ENCODE results near the gene CPT2. TPM values are rescaled to one million over a fixed set of nuclear protein-coding genes. Genes with fewer than 3 reads are reported as not detected.

CPT2 gene
- total RNA-seq, 4 donors from 2014 or later: 20.0 to 37.3 (median 27.1) TPM

DNA sequence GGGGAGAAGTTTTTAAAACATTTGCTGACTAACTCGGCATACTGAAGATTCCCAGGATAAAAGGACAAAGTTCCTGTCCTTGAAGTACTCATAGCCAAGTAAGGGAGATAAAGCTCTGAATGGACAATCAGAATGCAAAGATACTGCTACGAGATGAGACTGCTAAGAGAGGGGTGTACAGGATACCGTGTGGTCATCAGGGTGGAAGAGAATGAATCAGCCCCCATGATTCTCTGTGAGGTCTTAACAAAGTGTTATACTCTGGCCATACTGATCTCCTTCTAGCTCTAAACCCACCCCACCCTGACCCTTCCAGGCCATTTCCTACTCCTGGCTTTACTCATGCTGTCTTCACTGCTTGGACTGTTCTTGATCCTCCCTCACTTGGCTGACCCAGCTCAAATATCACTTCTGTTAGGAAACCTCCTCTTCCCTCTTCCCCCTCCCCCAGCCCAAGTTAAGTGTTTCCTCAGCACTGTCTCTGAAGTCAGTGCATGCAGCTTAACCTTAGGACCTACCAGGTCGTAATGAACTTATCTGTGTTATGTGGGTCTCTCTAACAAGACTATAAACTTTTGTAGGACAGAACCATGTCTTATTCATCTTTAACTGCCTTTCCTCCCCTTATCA lies 57.5 kb downstream of the CPT2 start:
- TF ChIP-seq POLR2A (IDR thresholded peaks at IDR 0.05) (no peak), CTCF (IDR thresholded peaks at IDR 0.05) (no peak)
- Histone ChIP-seq H3K27me3 (no peaks in the 10 kb centered on the region), H3K36me3 (peaks cover 0 to 50% (median 8%) of the 10 kb centered on the region in 3 donors), H3K27ac (no peak overlapping the region), H3K9me3 (no peaks in the 10 kb centered on the region), H3K4me1 (no peaks in the 10 kb centered on the region), H3K4me3 (no peak overlapping the region)
- intact Hi-C loops (cut with DNase I): no loop called here
- no peak for DNase-seq
- WGBS, 2 donors: 92 to 94% methylated on average over 4 of the region's 4 CpGs

- Histone ChIP-seq H3K4me3 (no peak overlapping the region), H3K9me3 (no peaks in the 10 kb centered on the region), H3K27ac (no peak overlapping the region), H3K36me3 (peaks cover 0 to 50% (median 8%) of the 10 kb centered on the region in 3 donors), H3K4me1 (no peaks in the 10 kb centered on the region), H3K27me3 (no peaks in the 10 kb centered on the region)
- intact Hi-C loops (cut with DNase I): no loop called here
- DNase-seq: no peak
- TF ChIP-seq POLR2A (IDR thresholded peaks at IDR 0.05) (no peak), CTCF (IDR thresholded peaks at IDR 0.05) (no peak)
- WGBS, 2 donors: 95 to 97% methylated on average over 4 of the region's 4 CpGs
These were observed 58.4 kb downstream of the CPT2 start for GRCh38 chr1:53255031-53255430.

GRCh38 chr1:53256511-53257453 lies 60.2 kb downstream of the CPT2 start:
- Histone ChIP-seq H3K36me3 (peaks cover 0 to 59% (median 9%) of the 10 kb centered on the region in 3 donors), H3K4me1 (no peaks in the 10 kb centered on the region), H3K4me3 (no peak overlapping the region), H3K27me3 (no peaks in the 10 kb centered on the region), H3K9me3 (no peaks in the 10 kb centered on the region), H3K27ac (no peak overlapping the region)
- intact Hi-C loops (cut with DNase I): no loop called here
- TF ChIP-seq POLR2A (IDR thresholded peaks at IDR 0.05): no peak
- TF ChIP-seq CTCF (IDR thresholded peaks at IDR 0.05): no peak
- no peak for DNase-seq
- 88 to 90% methylated on average over 9 to 11 of the region's 11 CpGs for WGBS, 2 donors

- Histone ChIP-seq H3K27me3 (no peaks in the 10 kb centered on the region), H3K27ac (no peak overlapping the region), H3K4me3 (no peak overlapping the region), H3K9me3 (no peaks in the 10 kb centered on the region), H3K4me1 (no peaks in the 10 kb centered on the region), H3K36me3 (peaks cover 0 to 67% (median 9%) of the 10 kb centered on the region in 3 donors)
- no peak for DNase-seq
- 90 to 93% methylated on average over 5 of the region's 5 CpGs for WGBS, 2 donors
- TF ChIP-seq POLR2A (IDR thresholded peaks at IDR 0.05): no peak
- no peak for TF ChIP-seq CTCF (IDR thresholded peaks at IDR 0.05)
- intact Hi-C loops (cut with DNase I): no loop called here
These were observed 60.9 kb downstream of the CPT2 start for GRCh38 chr1:53257454-53258081.

- no peak for DNase-seq
- peaks cover 0 to 73% (median 9%) of the 10 kb centered on the region in 3 donors for H3K36me3 ChIP-seq
- no peak for TF ChIP-seq POLR2A (IDR thresholded peaks at IDR 0.05)
- no peak for TF ChIP-seq CTCF (IDR thresholded peaks at IDR 0.05)
- no peaks in the 10 kb centered on the region for H3K9me3 ChIP-seq
- intact Hi-C loops (cut with DNase I): no loop called here
- H3K4me1 ChIP-seq: no peaks in the 10 kb centered on the region
- H3K4me3 ChIP-seq: no peak overlapping the region
- H3K27ac ChIP-seq: no peak overlapping the region
- 45 to 67% methylated on average over 1 of the region's 1 CpG for WGBS, 2 donors
- H3K27me3 ChIP-seq: no peaks in the 10 kb centered on the region
These were observed 61.6 kb downstream of the CPT2 start for GRCh38 chr1:53258216-53258615.

Data from esophagus squamous epithelium (tissue), 5 donors.